GM18505 (cell line): ENCODE data around the gene LPIN2.

Experiments used
- ATAC-seq: cut with Tn5 transposase; IDR thresholded peaks from one replicate; pipeline ENCODE4 v1.9.1; 2021; ENCODE audit not compliant: unreplicated experiment
- POLR2A ChIP-seq: IDR thresholded peaks from 4 replicates; pipeline ENCODE4 v1.6.1; 2011; ENCODE audit warnings: borderline replicate concordance; ENCODE audit not compliant: insufficient read depth, insufficient read length; ENCODE audit errors: extremely low read depth

LPIN2 gene

GRCh38 chr18:2967357-2967756, 45.6 kb downstream of the LPIN2 start:
- no peak for ATAC-seq
- TF ChIP-seq POLR2A, result no peak

GRCh38 chr18:2966560-2966959, 46.4 kb downstream of the LPIN2 start:
- no peak for TF ChIP-seq POLR2A

DNA sequence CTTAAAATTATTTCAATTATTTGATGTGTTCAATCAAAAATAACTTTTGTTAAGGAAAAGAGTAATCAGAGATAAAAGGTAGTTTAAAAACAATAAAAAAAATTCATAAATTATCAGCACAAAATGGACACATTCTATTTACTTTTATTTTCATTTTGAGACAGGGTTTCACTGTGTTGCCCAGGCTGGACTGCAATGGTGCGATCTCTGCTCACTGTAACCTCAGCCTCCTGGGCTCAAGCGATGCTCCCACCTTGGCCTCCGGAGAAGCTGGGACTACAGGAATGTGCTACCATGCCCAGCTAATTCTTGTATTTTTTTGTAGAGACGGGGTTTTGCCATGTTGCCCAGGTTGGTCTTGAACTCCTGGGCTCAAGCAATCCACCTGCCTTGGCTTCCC, 47.1 kb downstream of the LPIN2 start:
- no peak for ATAC-seq
- no peak for TF ChIP-seq POLR2A

More at GRCh38 chr18:2966560-2966959, 46.4 kb downstream of the LPIN2 start:
- no peak for ATAC-seq

GRCh38 chr18:2964361-2965010, 48.5 kb downstream of the LPIN2 start:
- TF ChIP-seq POLR2A, result no peak
- no peak for ATAC-seq
